HUES6 (cell line): ENCODE measurements around the gene RPS6KB2.

ENCODE experiments used
- H3K27ac ChIP-seq: 2 replicates; pipeline ENCODE4 v1.7.0; 2013; ENCODE audit warnings: low read depth, mild to moderate bottlenecking, low read length, inconsistent platforms
- H3K27me3 ChIP-seq: 2 replicates; pipeline ENCODE4 v1.6.1; 2013; ENCODE audit warnings: low read length; ENCODE audit not compliant: control insufficient read depth, insufficient read depth
- H3K36me3 ChIP-seq: 2 replicates; pipeline ENCODE4 v1.6.1; 2013; ENCODE audit warnings: low read length; ENCODE audit not compliant: control insufficient read depth, insufficient read depth
- H3K4me1 ChIP-seq: 2 replicates; pipeline ENCODE4 v1.6.1; 2013; ENCODE audit warnings: low read length; ENCODE audit not compliant: control insufficient read depth, insufficient read depth
- H3K4me3 ChIP-seq: 2 replicates; pipeline ENCODE4 v1.5.1; 2013; ENCODE audit warnings: low read depth, low read length
- H3K9ac ChIP-seq: one replicate; pipeline ENCODE4 v1.6.1; 2013; ENCODE audit warnings: mild to moderate bottlenecking, low read length
- H3K9me3 ChIP-seq: 2 replicates; pipeline ENCODE4 v1.6.1; 2013; ENCODE audit warnings: low read depth, low read length; ENCODE audit not compliant: control insufficient read depth, insufficient read depth

The RPS6KB2 gene

GRCh38 chr11:67441098-67441563, 12.8 kb downstream of the RPS6KB2 start:
- Histone ChIP-seq H3K36me3 (peaks cover 40% of the 10 kb centered on the region), H3K9me3 (no peaks in the 10 kb centered on the region), H3K9ac (no peak overlapping the region), H3K27me3 (no peaks in the 10 kb centered on the region; the same call in 1 of the 2 replicates), H3K27ac (no peak overlapping the region), H3K4me3 (no peak overlapping the region), H3K4me1 (peaks cover 15% of the 10 kb centered on the region)

GRCh38 chr11:67441731-67442351, 13.5 kb downstream of the RPS6KB2 start:
- Histone ChIP-seq H3K36me3 (peaks cover 40% of the 10 kb centered on the region), H3K9ac (peak overlapping the region; percentile 95), H3K27me3 (no peaks in the 10 kb centered on the region; the same call in 1 of the 2 replicates), H3K4me3 (peak overlapping the region; percentile 90; the same call in 1 of the 2 replicates), H3K4me1 (peaks cover 10% of the 10 kb centered on the region), H3K9me3 (no peaks in the 10 kb centered on the region), H3K27ac (no peak overlapping the region)

- H3K27me3 ChIP-seq, result no peaks in the 10 kb centered on the region; the same call in 1 of the 2 replicates
- peak overlapping the region; percentile 95 for H3K9ac ChIP-seq
- no peaks in the 10 kb centered on the region for H3K9me3 ChIP-seq
- peaks cover 2% of the 10 kb centered on the region for H3K4me1 ChIP-seq
- H3K4me3 ChIP-seq, result peak overlapping the region; percentile 90
- H3K27ac ChIP-seq, result peak overlapping the region; percentile 73; the same call in 1 of the 2 replicates
- H3K36me3 ChIP-seq, result peaks cover 36% of the 10 kb centered on the region
These were observed 14.5 kb downstream of the RPS6KB2 start for GRCh38 chr11:67442504-67443404.

DNA sequence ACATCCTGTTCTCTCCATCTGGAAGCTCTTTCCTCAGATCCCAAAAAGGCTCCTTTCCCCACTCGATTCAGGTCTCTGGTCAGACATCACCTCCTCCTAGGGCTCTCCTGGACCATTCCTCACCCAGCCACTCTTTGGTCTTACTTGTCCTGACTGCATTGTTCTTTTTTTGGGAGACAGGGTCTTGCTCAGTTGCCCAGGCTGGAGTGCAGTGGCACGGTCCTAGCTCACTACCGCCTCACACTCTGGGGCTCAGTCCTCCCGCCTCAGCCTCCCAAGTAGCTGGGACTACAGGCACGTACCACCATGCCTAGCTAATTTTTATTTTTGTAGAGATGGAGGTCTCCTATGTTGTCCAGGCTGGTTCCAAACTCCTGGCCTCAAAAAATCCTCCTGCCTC, 17.2 kb downstream of the RPS6KB2 start:
- no peak overlapping the region for H3K9ac ChIP-seq
- H3K27ac ChIP-seq, result no peak overlapping the region
- H3K4me1 ChIP-seq, result no peaks in the 10 kb centered on the region

DNA sequence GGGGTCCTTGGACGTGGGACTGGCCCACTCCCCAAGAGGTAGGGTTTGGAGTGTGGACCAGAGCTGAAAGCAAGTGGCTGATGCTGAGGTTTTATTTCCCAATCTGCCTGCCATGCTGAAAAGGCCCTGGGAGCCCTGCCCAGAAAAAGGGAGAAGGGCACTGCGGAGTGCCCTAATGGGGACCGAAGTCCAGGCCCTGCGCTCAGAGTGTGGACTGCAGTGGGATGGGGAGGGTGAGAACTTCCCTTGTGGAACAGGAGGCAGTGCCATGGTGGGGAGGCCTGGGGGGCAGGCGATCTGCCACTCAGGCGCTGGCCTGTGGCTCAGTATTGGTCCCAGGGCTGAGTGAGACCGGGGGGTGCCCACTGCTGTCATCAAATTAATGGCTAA, 19.9 kb downstream of the RPS6KB2 start:
- no peaks in the 10 kb centered on the region for H3K36me3 ChIP-seq
- H3K9ac ChIP-seq, result no peak overlapping the region
- H3K4me3 ChIP-seq, result no peak overlapping the region
- H3K9me3 ChIP-seq, result no peaks in the 10 kb centered on the region
- no peak overlapping the region for H3K27ac ChIP-seq
- H3K4me1 ChIP-seq, result no peaks in the 10 kb centered on the region
- H3K27me3 ChIP-seq, result no peaks in the 10 kb centered on the region; the same call in 1 of the 2 replicates

More for the DNA sequence above, 17.2 kb downstream of the RPS6KB2 start:
- Histone ChIP-seq H3K4me3 (no peak overlapping the region), H3K27me3 (no peaks in the 10 kb centered on the region; the same call in 1 of the 2 replicates), H3K36me3 (peaks cover 16% of the 10 kb centered on the region), H3K9me3 (no peaks in the 10 kb centered on the region)

DNA sequence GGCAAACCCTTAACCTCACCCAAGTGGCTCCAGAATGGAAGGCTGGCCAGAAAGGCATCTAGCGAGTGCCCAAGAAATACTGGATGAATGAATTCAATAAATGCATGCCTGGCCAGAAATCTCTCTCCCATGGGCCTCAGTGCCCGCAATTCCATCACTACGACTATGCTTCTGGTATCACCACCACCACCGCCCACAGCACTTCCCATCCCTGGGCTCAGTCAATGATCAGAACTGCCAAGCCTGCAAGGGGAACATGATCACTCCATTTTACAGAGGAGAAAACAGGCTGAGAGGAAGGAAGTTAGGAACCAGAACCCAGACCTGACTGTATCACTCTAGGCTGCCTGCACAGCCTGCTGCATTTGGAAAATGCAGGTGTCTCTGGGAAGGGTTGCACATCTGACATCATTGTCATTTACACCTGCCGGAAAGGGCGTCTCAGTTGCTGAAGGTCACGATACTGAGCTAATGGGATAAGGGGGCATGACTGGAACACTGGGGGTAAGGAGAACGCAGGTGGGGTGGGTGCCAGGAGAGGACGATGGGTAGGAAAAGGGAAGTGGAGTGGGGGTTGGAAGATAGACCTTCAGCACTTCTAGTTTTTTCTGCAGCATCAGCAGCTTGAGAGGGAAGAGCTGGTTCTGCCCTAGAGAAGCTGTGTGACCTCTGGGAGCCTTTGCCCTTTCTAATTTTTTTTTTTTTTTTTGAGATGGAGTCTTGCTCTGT, 21.0 kb downstream of the RPS6KB2 start:
- Histone ChIP-seq H3K27ac (no peak overlapping the region), H3K4me3 (no peak overlapping the region), H3K9ac (no peak overlapping the region)

GRCh38 chr11:67450796-67451657, 22.7 kb downstream of the RPS6KB2 start:
- no peak overlapping the region for H3K27ac ChIP-seq

More for the DNA sequence above, 21.0 kb downstream of the RPS6KB2 start:
- Histone ChIP-seq H3K9me3 (no peaks in the 10 kb centered on the region), H3K4me1 (no peaks in the 10 kb centered on the region), H3K27me3 (no peaks in the 10 kb centered on the region; the same call in 1 of the 2 replicates), H3K36me3 (no peaks in the 10 kb centered on the region)

DNA sequence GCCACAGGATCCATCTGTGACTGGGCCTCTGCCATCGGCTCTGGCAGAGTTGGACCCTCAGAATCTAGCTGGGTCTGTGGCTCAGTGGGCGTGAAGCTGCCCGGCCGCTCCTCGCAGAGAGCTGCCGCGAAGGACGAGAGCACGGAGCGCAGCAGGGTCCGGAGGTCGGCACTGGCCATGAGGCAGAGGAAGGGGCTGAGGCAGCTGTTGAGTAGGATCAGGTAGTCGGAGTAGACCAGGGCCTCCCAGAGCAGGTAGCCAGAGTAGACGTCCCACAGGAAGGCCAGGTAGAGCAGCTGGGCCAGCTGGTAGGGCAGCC, 23.3 kb downstream of the RPS6KB2 start:
- H3K4me3 ChIP-seq, result no peak overlapping the region
- no peaks in the 10 kb centered on the region for H3K36me3 ChIP-seq
- H3K9me3 ChIP-seq, result no peaks in the 10 kb centered on the region
- H3K27me3 ChIP-seq, result no peaks in the 10 kb centered on the region; the same call in 1 of the 2 replicates
- H3K4me1 ChIP-seq, result no peaks in the 10 kb centered on the region
- H3K27ac ChIP-seq, result no peak overlapping the region
- H3K9ac ChIP-seq, result no peak overlapping the region

More at GRCh38 chr11:67450796-67451657, 22.7 kb downstream of the RPS6KB2 start:
- no peaks in the 10 kb centered on the region; the same call in 1 of the 2 replicates for H3K27me3 ChIP-seq
- no peak overlapping the region for H3K4me3 ChIP-seq
- no peaks in the 10 kb centered on the region for H3K9me3 ChIP-seq
- H3K36me3 ChIP-seq, result no peaks in the 10 kb centered on the region
- no peaks in the 10 kb centered on the region for H3K4me1 ChIP-seq
- no peak overlapping the region for H3K9ac ChIP-seq

- Histone ChIP-seq H3K36me3 (no peaks in the 10 kb centered on the region), H3K4me1 (no peaks in the 10 kb centered on the region), H3K4me3 (no peak within 1 kb of the TSS), H3K27me3 (no peaks in the 10 kb centered on the region; the same call in 1 of the 2 replicates), H3K27ac (no peak within 1 kb of the TSS), H3K9me3 (no peaks in the 10 kb centered on the region), H3K9ac (no peak within 1 kb of the TSS)
These were observed 24.1 kb downstream of the RPS6KB2 start, which contains the start of gene GPR152 for GRCh38 chr11:67452141-67452952. Gene GPR152, minus strand, starts transcription at chr11:67452729. Its CDS starts 5 bp downstream, at chr11:67452724.
